ENCODE results near the gene TANGO2.

The TANGO2 gene

GRCh38 chr22:20028855-20029549, 8.1 kb downstream of the TANGO2 start:
- no peak for DNase-seq

- no peak for DNase-seq
These were observed 8.8 kb downstream of the TANGO2 start for GRCh38 chr22:20029550-20030225.

- no peak for DNase-seq
These were observed 11.0 kb downstream of the TANGO2 start for GRCh38 chr22:20031732-20032406.

- no peak for DNase-seq
These were observed 11.6 kb downstream of the TANGO2 start for GRCh38 chr22:20032407-20032991.

- no peak for DNase-seq
These were observed 12.3 kb downstream of the TANGO2 start for GRCh38 chr22:20033045-20033706.

GRCh38 chr22:20034143-20034542, 13.2 kb downstream of the TANGO2 start:
- DNase-seq = no peak

- DNase-seq = no peak
These were observed 14.6 kb downstream of the TANGO2 start for GRCh38 chr22:20035375-20036083.

GRCh38 chr22:20036084-20036482, 15.2 kb downstream of the TANGO2 start:
- no peak for DNase-seq

- no peak for DNase-seq
These were observed 15.9 kb downstream of the TANGO2 start for GRCh38 chr22:20036535-20037392.

- DNase-seq = no peak
These were observed 16.5 kb downstream of the TANGO2 start for GRCh38 chr22:20037419-20037818.

GRCh38 chr22:20038574-20038973, 17.7 kb downstream of the TANGO2 start:
- DNase-seq = no peak

GRCh38 chr22:20039683-20040325, 18.9 kb downstream of the TANGO2 start:
- DNase-seq = no peak

- DNase-seq = no peak
These were observed 19.7 kb downstream of the TANGO2 start for GRCh38 chr22:20040327-20041200.

- DNase-seq = no peak
These were observed 22.4 kb downstream of the TANGO2 start for GRCh38 chr22:20043057-20043996.

- no peak for DNase-seq
These were observed 23.1 kb downstream of the TANGO2 start for GRCh38 chr22:20043997-20044342.

- no peak for DNase-seq
These were observed 23.7 kb downstream of the TANGO2 start for GRCh38 chr22:20044495-20045151.

GRCh38 chr22:20046730-20047129, 25.8 kb downstream of the TANGO2 start:
- no peak for DNase-seq

GRCh38 chr22:20051927-20052308, 31.0 kb downstream of the TANGO2 start:
- DNase-seq = no peak

Data from 8988T (cell line).